Mesenchymal stem cell (in vitro differentiated cells and primary cell): ENCODE data around the gene FOXK1.

ENCODE experiments used
- DNase-seq: peaks from one replicate; pipeline ENCODE4 v3.0.0-alpha.2; 2013
- H2AFZ ChIP-seq: one replicate; pipeline ENCODE4 v1.6.1; 2013; ENCODE audit warnings: low read depth, mild to moderate bottlenecking, control low read depth, inconsistent platforms, low read length, moderate library complexity
- H2AK5ac ChIP-seq: 2 replicates; pipeline ENCODE4 v1.6.1; 2013; ENCODE audit warnings: low read length, moderate library complexity, mild to moderate bottlenecking, inconsistent platforms; ENCODE audit not compliant: severe bottlenecking
- H2BK120ac ChIP-seq: one replicate; pipeline ENCODE4 v1.6.1; 2013; ENCODE audit warnings: low read depth, mild to moderate bottlenecking, inconsistent platforms, low read length, moderate library complexity
- H2BK12ac ChIP-seq, 2 experiments: one replicate each; pipeline ENCODE4 v1.6.1; 2013; ENCODE audit warnings: inconsistent platforms in 2 of 2, low read length in 2 of 2, mild to moderate bottlenecking in 2 of 2, moderate library complexity in 2 of 2, control low read depth in 1 of 2
- H2BK15ac ChIP-seq: one replicate; pipeline ENCODE4 v1.6.1; 2013; ENCODE audit warnings: mild to moderate bottlenecking, low read depth, inconsistent platforms; ENCODE audit not compliant: poor library complexity, severe bottlenecking
- H2BK5ac ChIP-seq: 2 replicates; pipeline ENCODE4 v1.6.1; 2013; ENCODE audit warnings: low read depth, mild to moderate bottlenecking, low read length, control low read depth, inconsistent platforms; ENCODE audit not compliant: poor library complexity, severe bottlenecking
- H3K14ac ChIP-seq, 2 experiments: one replicate each; pipeline ENCODE4 v1.6.1; 2013; ENCODE audit warnings: inconsistent platforms in 2 of 2, low read length in 2 of 2, control low read depth in 1 of 2, mild to moderate bottlenecking in 1 of 2, moderate library complexity in 1 of 2
- H3K18ac ChIP-seq, 2 experiments: one replicate each; pipeline ENCODE4 v1.6.1; 2013; ENCODE audit warnings: inconsistent platforms in 2 of 2, low read length in 2 of 2, control low read depth in 1 of 2, low read depth in 1 of 2, mild to moderate bottlenecking in 1 of 2
- H3K23ac ChIP-seq, 2 experiments: one replicate each; pipeline ENCODE4 v1.6.1; 2013; ENCODE audit warnings: inconsistent platforms in 2 of 2, low read length in 2 of 2, mild to moderate bottlenecking in 2 of 2, moderate library complexity in 2 of 2, control low read depth in 1 of 2
- H3K27ac ChIP-seq: 2 replicates; pipeline ENCODE4 v1.5.1; 2013; ENCODE audit warnings: mild to moderate bottlenecking, moderate library complexity, low read length, control low read depth, inconsistent platforms; ENCODE audit not compliant: poor library complexity, severe bottlenecking
- H3K27me3 ChIP-seq, 2 experiments: 2 replicates each; pipeline versions ENCODE4 v1.6.1 to v1.7.0; 2013; ENCODE audit warnings: low read length in 2 of 2, mild to moderate bottlenecking in 2 of 2, moderate library complexity in 2 of 2, control low read depth in 1 of 2, inconsistent platforms in 1 of 2; ENCODE audit not compliant: control insufficient read depth in 1 of 2, insufficient read depth in 1 of 2
- H3K36me3 ChIP-seq, 2 experiments: 2 replicates each; pipeline versions ENCODE4 v1.6.1 to v1.7.0; 2013; ENCODE audit warnings: low read length in 2 of 2, control low read depth in 1 of 2, inconsistent platforms in 1 of 2, low read depth in 1 of 2, mild to moderate bottlenecking in 1 of 2; ENCODE audit not compliant: insufficient read depth in 2 of 2, control insufficient read depth in 1 of 2
- H3K4ac ChIP-seq, 2 experiments: one replicate each; pipeline ENCODE4 v1.6.1; 2013; ENCODE audit warnings: inconsistent platforms in 2 of 2, low read length in 2 of 2, mild to moderate bottlenecking in 2 of 2, moderate library complexity in 2 of 2, control low read depth in 1 of 2, low read depth in 1 of 2
- H3K4me1 ChIP-seq: 2 replicates; pipeline ENCODE4 v1.6.1; 2013; ENCODE audit warnings: low read depth, low read length, control low read depth; ENCODE audit not compliant: control insufficient read depth, insufficient read depth
- H3K4me2 ChIP-seq: 2 replicates; pipeline ENCODE4 v1.6.1; 2013; ENCODE audit warnings: low read length, mild to moderate bottlenecking, inconsistent platforms; ENCODE audit not compliant: poor library complexity, severe bottlenecking
- H3K4me3 ChIP-seq, 2 experiments: 2 replicates each; pipeline versions ENCODE4 v1.5.1 to v1.7.0; 2013; ENCODE audit warnings: low read length in 2 of 2, mild to moderate bottlenecking in 2 of 2, control low read depth in 1 of 2, low read depth in 1 of 2; ENCODE audit not compliant: insufficient read depth in 1 of 2
- H3K79me1 ChIP-seq: replicated peaks from 2 replicates; pipeline ENCODE4 v1.6.1; 2013; ENCODE audit warnings: mild to moderate bottlenecking, control low read depth, low read length, inconsistent platforms; ENCODE audit not compliant: poor library complexity, severe bottlenecking
- H3K9ac ChIP-seq: 2 replicates; pipeline ENCODE4 v1.7.0; 2013; ENCODE audit warnings: mild to moderate bottlenecking, low read length, moderate library complexity
- H3K9me3 ChIP-seq: 2 replicates; pipeline ENCODE4 v1.7.0; 2013; ENCODE audit warnings: mild to moderate bottlenecking, low read length; ENCODE audit not compliant: control insufficient read depth
- H4K8ac ChIP-seq: one replicate; pipeline ENCODE4 v1.6.1; 2013; ENCODE audit warnings: inconsistent platforms, mild to moderate bottlenecking, low read length, moderate library complexity
- H4K91ac ChIP-seq: one replicate; pipeline ENCODE4 v1.6.1; 2013; ENCODE audit warnings: mild to moderate bottlenecking, low read length, inconsistent platforms
- WGBS: methylation state at CpG from one replicate; pipeline ENCODE4 v1.1.7; 2013; ENCODE audit warnings: mixed read lengths; 5-methylcytosine and 5-hydroxymethylcytosine counted together

FOXK1 gene

DNA sequence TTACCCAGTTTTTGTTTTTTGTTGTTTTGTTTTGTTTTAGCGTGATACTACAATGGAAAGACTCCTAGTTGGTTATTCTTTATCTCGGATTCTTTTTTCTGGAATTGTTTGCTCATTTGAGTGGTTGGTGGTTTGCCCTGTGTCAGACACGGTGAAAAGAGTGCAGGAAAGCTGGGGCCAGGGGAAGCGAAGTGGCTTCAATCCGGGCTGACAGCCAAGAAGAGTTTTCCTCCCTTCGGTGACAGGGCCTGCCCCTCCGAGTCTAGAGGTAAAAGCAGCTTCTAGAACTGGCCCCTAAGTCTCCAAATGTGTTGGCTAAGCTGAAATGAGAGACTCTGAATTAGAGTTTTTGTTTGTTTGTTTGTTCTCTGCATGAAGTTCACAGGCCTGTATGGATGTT, 87.7 kb downstream of the FOXK1 start:
- Histone ChIP-seq H4K91ac (no peak overlapping the region), H3K9ac (no peak overlapping the region), H3K9me3 (no peaks in the 10 kb centered on the region), H4K8ac (no peak overlapping the region), H3K27ac (no peak overlapping the region), H3K4me3 (no peak overlapping the region), H3K4me1 (peaks cover 4% of the 10 kb centered on the region), H3K4me2 (no peak overlapping the region), H2BK120ac (no peak overlapping the region), H3K36me3 (peaks cover 39 to 58% of the 10 kb centered on the region in 2 experiments), H2BK12ac (no peak overlapping the region), H3K23ac (no peak overlapping the region), H2BK5ac (no peak overlapping the region), H2AFZ (no peak overlapping the region), H3K27me3 (no peaks in the 10 kb centered on the region), H3K18ac (no peak overlapping the region), H2BK15ac (no peak overlapping the region), H3K79me1 (peaks cover 53% of the 10 kb centered on the region), H3K4ac (no peak overlapping the region), H3K14ac (no peak overlapping the region), H2AK5ac (no peak overlapping the region)
- DNase-seq, result no peak
- WGBS, result 87% methylated on average over 7 of the region's 7 CpGs

DNA sequence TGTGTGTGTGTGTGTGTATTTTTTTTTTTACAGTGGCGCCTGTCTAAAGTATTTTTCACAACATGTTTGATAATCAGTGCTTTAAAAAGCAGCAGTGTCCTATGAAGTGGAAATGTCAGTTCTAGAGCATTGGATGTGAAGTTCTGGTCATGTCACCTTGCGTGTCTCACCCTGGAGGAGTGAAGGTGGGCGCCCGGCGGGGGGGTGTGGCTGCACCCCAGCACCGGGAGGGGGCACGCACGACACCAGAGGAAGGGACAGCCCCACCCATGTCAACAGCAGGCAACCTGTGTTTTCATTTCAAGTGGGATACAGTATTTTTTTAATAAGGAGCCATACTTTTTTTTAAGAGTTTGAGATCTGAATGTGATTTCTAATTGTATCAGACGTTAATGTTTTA, 88.8 kb downstream of the FOXK1 start:
- Histone ChIP-seq H3K18ac (no peak overlapping the region), H2BK5ac (no peak overlapping the region), H2AFZ (no peak overlapping the region), H2BK120ac (no peak overlapping the region), H2BK15ac (no peak overlapping the region), H2BK12ac (no peak overlapping the region), H4K91ac (no peak overlapping the region), H3K27me3 (no peaks in the 10 kb centered on the region), H3K4me1 (peaks cover 4% of the 10 kb centered on the region), H3K4ac (no peak overlapping the region), H3K4me2 (no peak overlapping the region), H3K14ac (no peak overlapping the region), H3K9me3 (no peaks in the 10 kb centered on the region), H4K8ac (no peak overlapping the region), H2AK5ac (no peak overlapping the region), H3K9ac (no peak overlapping the region), H3K36me3 (peaks cover 29 to 47% of the 10 kb centered on the region in 2 experiments), H3K4me3 (no peak overlapping the region), H3K27ac (no peak overlapping the region), H3K79me1 (peaks cover 42% of the 10 kb centered on the region), H3K23ac (no peak overlapping the region)
- DNase-seq, result no peak
- WGBS, result 97% methylated on average over 6 of the region's 9 CpGs

DNA sequence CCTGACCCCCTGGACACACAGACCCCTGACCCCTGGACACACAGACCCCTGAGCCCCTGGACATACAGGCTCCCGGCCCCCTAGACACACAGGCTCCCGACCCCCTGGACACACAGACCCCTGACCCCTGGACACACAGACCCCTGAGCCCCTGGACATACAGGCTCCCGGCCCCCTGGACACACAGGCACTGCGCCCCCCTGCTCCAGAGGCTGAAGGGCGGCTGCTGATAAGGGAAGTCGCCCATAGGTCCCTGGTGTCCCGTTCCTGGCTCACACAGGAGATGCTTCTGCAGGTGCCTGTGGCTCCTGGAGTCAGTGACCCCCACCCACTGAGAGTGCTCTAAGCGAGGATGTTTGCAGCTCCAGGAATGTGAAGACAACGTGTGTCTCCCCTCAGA, 89.6 kb downstream of the FOXK1 start:
- no peak overlapping the region for H2BK5ac ChIP-seq
- H2BK120ac ChIP-seq, result no peak overlapping the region
- H3K14ac ChIP-seq, result no peak overlapping the region
- H3K9ac ChIP-seq, result no peak overlapping the region
- H2BK15ac ChIP-seq, result no peak overlapping the region
- peaks cover 22 to 39% of the 10 kb centered on the region in 2 experiments for H3K36me3 ChIP-seq
- no peak overlapping the region for H4K8ac ChIP-seq
- H3K4me3 ChIP-seq, result no peak overlapping the region
- no peak overlapping the region for H2AFZ ChIP-seq
- H3K18ac ChIP-seq, result no peak overlapping the region
- no peak overlapping the region for H3K23ac ChIP-seq
- no peaks in the 10 kb centered on the region for H3K9me3 ChIP-seq
- no peak overlapping the region for H2AK5ac ChIP-seq
- no peak overlapping the region for H3K4me2 ChIP-seq
- peaks cover 37% of the 10 kb centered on the region for H3K79me1 ChIP-seq
- no peak overlapping the region for H3K4ac ChIP-seq
- DNase-seq, result no peak
- no peak overlapping the region for H4K91ac ChIP-seq
- no peak overlapping the region for H2BK12ac ChIP-seq
- 90% methylated on average over 9 of the region's 9 CpGs for WGBS
- H3K27me3 ChIP-seq, result no peaks in the 10 kb centered on the region
- no peak overlapping the region for H3K27ac ChIP-seq
- peaks cover 11% of the 10 kb centered on the region for H3K4me1 ChIP-seq

DNA sequence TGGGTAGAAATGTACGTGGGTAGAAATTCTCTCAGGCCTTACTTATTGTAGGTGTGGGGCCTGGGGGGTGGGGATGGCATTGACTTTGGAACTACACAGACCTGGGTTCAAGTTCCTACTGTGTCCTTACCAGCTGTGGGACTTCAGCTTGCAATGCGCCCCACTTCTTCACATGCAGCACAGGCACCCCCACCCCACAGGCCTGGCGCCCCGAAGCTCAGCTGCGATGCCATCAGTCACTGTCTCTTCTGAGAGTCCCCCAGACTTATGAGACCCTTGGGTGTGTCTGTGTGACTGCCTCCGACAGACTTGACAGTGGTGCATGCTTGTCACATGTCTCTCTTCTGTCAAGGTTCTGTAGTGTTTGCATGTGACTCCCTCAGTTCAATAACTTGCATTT, 90.2 kb downstream of the FOXK1 start:
- Histone ChIP-seq H3K9me3 (no peaks in the 10 kb centered on the region), H3K27ac (no peak overlapping the region), H3K4me1 (peaks cover 11% of the 10 kb centered on the region), H3K4me2 (no peak overlapping the region), H3K9ac (no peak overlapping the region), H3K23ac (no peak overlapping the region), H3K4me3 (no peak overlapping the region), H3K4ac (no peak overlapping the region), H3K27me3 (no peaks in the 10 kb centered on the region), H2AK5ac (no peak overlapping the region), H3K36me3 (peaks cover 20 to 33% of the 10 kb centered on the region in 2 experiments), H2AFZ (no peak overlapping the region), H4K8ac (peak overlapping the region; percentile 68), H2BK120ac (no peak overlapping the region), H4K91ac (no peak overlapping the region), H3K18ac (no peak overlapping the region), H2BK12ac (no peak overlapping the region), H3K79me1 (peaks cover 32% of the 10 kb centered on the region), H2BK15ac (no peak overlapping the region), H3K14ac (no peak overlapping the region), H2BK5ac (no peak overlapping the region)
- 99% methylated on average over 6 of the region's 6 CpGs for WGBS
- DNase-seq, result no peak
